Measurements from ENCODE around the gene ZNF483. TPM values are rescaled to one million over a fixed set of nuclear protein-coding genes. Genes with fewer than 3 reads are reported as not detected.
"Not testable (repeated sequence)": the region's sequence is repeated elsewhere in the genome, so short reads cannot be mapped to it uniquely, and the experiment has no call there.

Gene ZNF483
- total RNA-seq, 4 donors from 2014 or later = 26.2 to 82.4 (median 36.0) TPM

DNA sequence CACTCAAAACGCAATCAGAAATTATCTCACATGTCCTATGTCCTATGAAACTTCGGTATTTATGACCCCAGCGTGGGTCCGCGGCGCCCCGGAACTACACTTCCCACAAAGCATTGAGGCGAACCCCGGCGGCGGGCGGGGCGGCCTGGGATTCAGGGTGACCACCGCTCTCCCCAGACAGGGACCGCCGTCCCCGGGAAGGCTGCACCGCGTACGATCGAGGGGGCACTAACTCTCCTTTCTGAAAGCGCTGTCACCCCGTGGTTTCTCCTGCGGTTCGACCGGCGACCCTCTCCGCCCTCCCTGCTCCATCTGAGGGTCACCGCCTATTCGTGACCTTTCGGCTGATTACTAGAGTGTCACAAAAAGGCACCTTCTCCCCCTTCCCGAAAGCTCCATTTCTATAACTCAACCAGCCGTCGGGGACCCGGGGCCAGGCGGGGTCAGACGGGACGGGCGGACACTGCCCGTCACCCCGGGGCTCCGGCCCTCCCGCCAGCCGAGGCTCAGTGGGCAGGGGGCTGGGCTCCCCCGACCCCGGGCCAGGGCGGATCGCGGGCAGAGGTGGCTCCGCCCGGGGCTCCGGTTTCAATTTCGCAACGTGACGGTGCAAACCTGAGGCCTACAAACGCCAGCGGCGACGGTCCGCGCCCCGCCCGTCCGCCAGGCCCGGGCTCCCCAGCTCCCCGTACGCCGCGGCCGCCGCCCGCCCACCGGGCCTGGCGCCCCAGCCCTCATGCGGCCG lies 42.1 kb upstream of the ZNF483 start:
- Histone ChIP-seq H3K27ac (peak overlapping the region; percentile 86 to 97 (median 95)), H3K4me1 (peaks cover 13 to 19% of the 10 kb centered on the region in 2 donors), H3K36me3 (no peaks in the 10 kb centered on the region), H3K4me3 (replicated peaks in 1 of 3) (peak overlapping the region; percentile 60 to 83 (median 77)), H3K27me3 (no peaks in the 10 kb centered on the region), H3K9me3 (no peaks in the 10 kb centered on the region)
- TF ChIP-seq, protein P1, sequence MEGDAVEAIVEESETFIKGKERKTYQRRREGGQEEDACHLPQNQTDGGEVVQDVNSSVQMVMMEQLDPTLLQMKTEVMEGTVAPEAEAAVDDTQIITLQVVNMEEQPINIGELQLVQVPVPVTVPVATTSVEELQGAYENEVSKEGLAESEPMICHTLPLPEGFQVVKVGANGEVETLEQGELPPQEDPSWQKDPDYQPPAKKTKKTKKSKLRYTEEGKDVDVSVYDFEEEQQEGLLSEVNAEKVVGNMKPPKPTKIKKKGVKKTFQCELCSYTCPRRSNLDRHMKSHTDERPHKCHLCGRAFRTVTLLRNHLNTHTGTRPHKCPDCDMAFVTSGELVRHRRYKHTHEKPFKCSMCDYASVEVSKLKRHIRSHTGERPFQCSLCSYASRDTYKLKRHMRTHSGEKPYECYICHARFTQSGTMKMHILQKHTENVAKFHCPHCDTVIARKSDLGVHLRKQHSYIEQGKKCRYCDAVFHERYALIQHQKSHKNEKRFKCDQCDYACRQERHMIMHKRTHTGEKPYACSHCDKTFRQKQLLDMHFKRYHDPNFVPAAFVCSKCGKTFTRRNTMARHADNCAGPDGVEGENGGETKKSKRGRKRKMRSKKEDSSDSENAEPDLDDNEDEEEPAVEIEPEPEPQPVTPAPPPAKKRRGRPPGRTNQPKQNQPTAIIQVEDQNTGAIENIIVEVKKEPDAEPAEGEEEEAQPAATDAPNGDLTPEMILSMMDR (IDR thresholded peaks at IDR 0.05) = no peak
- peak; percentile 45 to 74 for TF ChIP-seq POLR2A (IDR thresholded peaks at IDR 0.05)
- WGBS, 2 donors = 0 to 1% methylated on average over 36 to 43 of the region's 76 CpGs
- DNase-seq = peak; percentile 76 to 77
- intact Hi-C loops (cut with DNase I) = no loop called here

DNA sequence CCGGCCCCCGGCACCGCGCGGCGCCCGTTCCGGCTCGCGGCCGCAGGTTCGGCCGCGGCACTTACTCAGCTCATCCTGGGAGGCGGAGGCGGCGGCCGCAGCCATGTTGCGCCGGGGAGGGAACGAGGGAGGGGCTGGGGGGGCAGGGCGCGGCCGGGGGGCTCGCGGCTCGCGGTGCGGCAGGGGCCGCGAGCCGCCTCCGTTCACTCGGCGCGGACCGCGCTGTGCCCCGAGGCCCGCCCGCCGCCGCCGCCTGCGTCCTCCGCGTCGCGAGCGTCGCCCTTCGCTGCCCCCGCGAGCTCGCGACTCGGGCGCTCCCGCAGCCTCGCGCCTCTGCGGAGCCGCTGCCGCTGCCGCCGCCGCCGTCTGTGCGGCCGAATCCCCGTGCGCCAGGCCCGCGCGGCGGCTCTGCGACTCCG lies 41.5 kb upstream of the ZNF483 start:
- WGBS, 2 donors = 10% methylated on average over 2 of the region's 78 CpGs; no CpG with 5 or more reads in 1 of the 2 donors
- TF ChIP-seq, protein P1 (IDR thresholded peaks at IDR 0.05) = no peak
- no peak for TF ChIP-seq POLR2A (IDR thresholded peaks at IDR 0.05)
- DNase-seq = peak in 1 of 2 donors; percentile 56

DNA sequence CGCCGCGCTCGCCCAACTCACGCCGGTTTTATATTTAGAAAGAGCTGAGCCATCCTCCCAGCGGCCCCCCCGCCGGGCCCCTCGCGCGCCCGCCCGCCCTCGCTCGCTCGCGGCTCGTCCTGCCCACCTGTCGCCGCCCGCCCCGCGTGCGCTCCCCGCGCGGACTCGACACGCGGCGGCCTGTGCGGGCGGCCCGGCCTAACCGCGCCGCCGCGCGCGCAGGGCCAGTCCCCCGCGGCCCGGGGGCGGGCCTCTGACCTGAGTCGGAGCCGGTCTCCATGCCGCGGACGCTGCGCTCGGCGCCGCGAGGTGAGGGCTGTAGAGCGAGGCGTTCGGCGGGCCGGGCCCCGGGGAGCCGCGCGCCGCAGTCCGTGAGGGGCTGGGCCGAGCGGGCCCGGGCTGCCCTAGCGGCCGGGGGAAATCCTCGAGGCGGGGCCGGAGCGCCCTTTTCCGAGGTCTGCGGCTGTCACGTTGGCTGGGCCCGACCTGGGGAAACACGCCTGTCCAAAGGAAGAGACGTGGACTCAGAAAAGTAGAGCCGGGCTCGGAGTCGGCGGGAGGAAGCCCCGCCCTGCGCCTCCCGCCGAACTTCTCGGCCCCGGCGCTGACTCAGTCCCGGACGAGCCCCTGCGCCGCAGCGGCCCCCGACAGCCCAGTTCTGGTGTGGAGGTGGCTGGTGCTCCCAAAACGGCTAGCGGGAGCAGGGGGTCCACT lies 41.0 kb upstream of the ZNF483 start, which contains the start of gene ECPAS:
Gene ECPAS (minus strand): TSS at position 526 of the 714 bp plus-strand sequence. CDS start 11,465 bp downstream, outside the sequence.
- Histone ChIP-seq H3K27me3 (no peaks in the 10 kb centered on the region), H3K27ac (peak within 1 kb of the TSS; percentile 86 to 97 (median 97)), H3K36me3 (no peaks in the 10 kb centered on the region), H3K4me3 (replicated peaks in 1 of 3) (peak within 1 kb of the TSS; percentile 60 to 65 (median 61)), H3K9me3 (no peaks in the 10 kb centered on the region), H3K4me1 (peaks cover 13 to 16% of the 10 kb centered on the region in 2 donors)
- TF ChIP-seq, protein P1 (IDR thresholded peaks at IDR 0.05) = peak in 1 of 6 experiments; percentile 20
- peak in 1 of 2 donors; percentile 69 for TF ChIP-seq POLR2A (IDR thresholded peaks at IDR 0.05)
- peak; percentile 73 to 75 for DNase-seq
- intact Hi-C loops (cut with DNase I) = no loop called here
- WGBS, 2 donors = 0% methylated on average over 2 to 19 of the region's 101 CpGs

More for the DNA sequence above, 41.5 kb upstream of the ZNF483 start:
- Histone ChIP-seq H3K36me3 (no peaks in the 10 kb centered on the region), H3K4me3 (replicated peaks in 1 of 3) (peak overlapping the region in 1 of 3 donors; percentile 60), H3K9me3 (no peaks in the 10 kb centered on the region), H3K27ac (peak overlapping the region; percentile 86 to 97 (median 97)), H3K4me1 (peaks cover 13 to 19% of the 10 kb centered on the region in 2 donors), H3K27me3 (no peaks in the 10 kb centered on the region)
- intact Hi-C loops (cut with DNase I) = no loop called here

DNA sequence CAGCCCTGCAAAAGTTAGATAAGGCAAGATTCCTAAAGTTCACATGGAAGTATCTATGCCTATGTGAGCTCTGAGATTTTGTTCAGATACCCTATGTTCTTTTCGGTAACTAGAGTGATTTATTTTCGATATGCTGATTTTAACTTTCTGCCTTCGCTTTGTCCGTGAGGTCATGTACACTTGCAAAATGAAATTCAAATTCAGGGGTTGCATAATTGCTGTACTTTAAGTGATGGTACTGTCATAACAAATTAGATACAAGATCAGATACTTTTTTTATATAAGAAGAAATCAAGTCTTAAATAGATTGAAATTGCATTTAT lies 40.4 kb upstream of the ZNF483 start:
- Histone ChIP-seq H3K4me3 (replicated peaks in 1 of 3) (peak overlapping the region; percentile 60 to 65 (median 61)), H3K36me3 (no peaks in the 10 kb centered on the region), H3K4me1 (peaks cover 13 to 14% of the 10 kb centered on the region in 2 donors), H3K9me3 (no peaks in the 10 kb centered on the region), H3K27me3 (no peaks in the 10 kb centered on the region), H3K27ac (peak overlapping the region; percentile 86 to 97 (median 93))
- DNase-seq = no peak
- 4% methylated on average over 4 of the region's 4 CpGs for WGBS, 2 donors
- intact Hi-C loops (cut with DNase I) = no loop called here
- TF ChIP-seq, protein P1 (IDR thresholded peaks at IDR 0.05) = no peak
- TF ChIP-seq POLR2A (IDR thresholded peaks at IDR 0.05) = no peak

DNA sequence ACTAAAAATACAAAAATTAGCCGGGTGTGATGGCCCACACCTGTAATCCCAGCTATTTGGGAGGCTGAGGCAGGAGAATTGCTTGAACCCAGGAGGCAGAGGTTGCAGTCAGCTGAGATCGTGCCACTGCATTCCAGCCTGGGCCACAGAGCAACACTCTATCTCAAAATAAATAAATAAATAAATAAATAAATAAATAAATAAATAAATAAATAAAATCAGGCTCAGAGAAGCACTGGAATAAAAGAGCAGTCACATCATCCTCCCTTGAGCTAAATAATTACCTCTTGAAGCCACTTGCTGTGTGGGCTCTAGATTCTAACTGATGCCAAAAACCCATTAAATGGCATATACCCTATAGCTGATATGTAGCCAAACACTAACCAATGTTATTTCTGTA lies 27.8 kb upstream of the ZNF483 start:
- H3K4me3 ChIP-seq (replicated peaks in 1 of 3); H3K36me3 ChIP-seq; H3K9me3 ChIP-seq; H3K27me3 ChIP-seq; intact Hi-C loops (cut with DNase I); H3K4me1 ChIP-seq; DNase-seq; H3K27ac ChIP-seq: not testable (repeated sequence)
- 87 to 95% methylated on average over 2 of the region's 2 CpGs for WGBS, 2 donors
